Upper lobe of left lung (tissue), 6 donors: Measurements from ENCODE around the gene IFNA8. TPM values are rescaled to one million over a fixed set of nuclear protein-coding genes. Genes with fewer than 3 reads are reported as not detected.
A peak's percentile ranks its signal among the peaks of the same experiment; 100 is the strongest.

ENCODE experiments used
- ATAC-seq, 2 donors: fragments of 200-7000 bp; cut with Tn5 transposase; one replicate each; pipeline ENCODE4 v1.9.1; 2022; ENCODE audit warnings: mild to moderate bottlenecking in 2 of 2, moderate library complexity in 2 of 2; ENCODE audit not compliant: low FRiP score in 2 of 2
- DNase-seq, 2 donors: peaks; one replicate each; pipeline ENCODE4 v3.0.0-alpha.2; 2019 to 2020
- H3K27ac ChIP-seq, 4 donors: fragments of 200-600 bp; sonication (generic); one replicate each; pipeline ENCODE4 v1.5.1; 2016 to 2019
- H3K27me3 ChIP-seq, 4 donors: fragments of 200-600 bp; sonication (generic); one replicate each; pipeline ENCODE4 v1.5.1; 2017 to 2019
- H3K36me3 ChIP-seq, 4 donors: fragments of 200-600 bp; sonication (generic); one replicate each; pipeline ENCODE4 v1.5.1; 2016 to 2019
- H3K4me1 ChIP-seq, 4 donors: fragments of 200-600 bp; sonication (generic); one replicate each; pipeline ENCODE4 v1.5.1; 2018 to 2019
- H3K4me3 ChIP-seq, 4 donors: fragments of 200-600 bp; sonication (generic); one replicate each; pipeline ENCODE4 v1.5.1; 2017 to 2019; ENCODE audit warnings: mild to moderate bottlenecking in 2 of 4, moderate library complexity in 1 of 4
- H3K9me3 ChIP-seq, 4 donors: fragments of 200-600 bp; sonication (generic); one replicate each; pipeline ENCODE4 v1.5.1; 2018 to 2019
- EP300 ChIP-seq, 4 donors: sonication (generic); formaldehyde crosslinking; IDR thresholded peaks; one replicate each; pipeline ENCODE4 v1.5.1; 2017; ENCODE audit warnings: antibody characterized with exemption in 4 of 4, control low read depth in 2 of 4
- POLR2A ChIP-seq, 4 donors: fragments of 450-650 bp; IDR thresholded peaks; one replicate each; pipeline ENCODE4 v1.5.1; 2016 to 2017; ENCODE audit warnings: antibody characterized with exemption in 4 of 4, mild to moderate bottlenecking in 2 of 4
- POLR2AphosphoS5 ChIP-seq, 2 donors: sonication (generic); formaldehyde crosslinking; IDR thresholded peaks; one replicate each; pipeline ENCODE4 v1.5.1; 2017; ENCODE audit warnings: antibody characterized with exemption in 2 of 2
- WGBS, 2 donors: methylation state at CpG; one replicate each; pipeline ENCODE4 v1.1.5; 2017 to 2018; 5-methylcytosine and 5-hydroxymethylcytosine counted together
- total RNA-seq, 6 donors: library from RNA; depleted of rRNA in 4 of 6; stranded (reverse); fragments of >200 nt in 4 of 6; gene quantifications; one replicate each; pipeline versions ENCODE4 v1.1.0 to v1.2.1, GENCODE V29; 2016 to 2021
- TF ChIP-seq, protein P1 (sequence below), 6 experiments: fragments of 450-650 bp in 4 of 6; fragments of 200-600 bp in 2 of 6; sonication (generic) in 2 of 6; IDR thresholded peaks; one replicate each; pipeline ENCODE4 v1.5.1; 2016 to 2019; ENCODE audit warnings: antibody characterized with exemption in 6 of 6
- donor health status: DM: no; HTN: no; CAD: no; lungs with moderate emphysema.
- donor health status: DM: no; HTN: yes; CAD: no; lungs with severe emphysema.

The IFNA8 gene
- total RNA-seq, 6 donors from 2014 or later = not detected

- peak in 1 of 2 donors; percentile 61 for ATAC-seq
- no peaks in the 10 kb centered on the region for H3K27me3 ChIP-seq
- H3K4me3 ChIP-seq = no peak overlapping the region
- no peak overlapping the region for H3K27ac ChIP-seq
- no peak for DNase-seq
- WGBS, 2 donors = 43 to 53% methylated on average over 4 to 5 of the region's 5 CpGs
- no peaks in the 10 kb centered on the region for H3K36me3 ChIP-seq
- TF ChIP-seq EP300 (IDR thresholded peaks at IDR 0.05) (no peak), POLR2A (IDR thresholded peaks at IDR 0.05) (no peak), POLR2AphosphoS5 (IDR thresholded peaks at IDR 0.05) (no peak)
- TF ChIP-seq, protein P1, sequence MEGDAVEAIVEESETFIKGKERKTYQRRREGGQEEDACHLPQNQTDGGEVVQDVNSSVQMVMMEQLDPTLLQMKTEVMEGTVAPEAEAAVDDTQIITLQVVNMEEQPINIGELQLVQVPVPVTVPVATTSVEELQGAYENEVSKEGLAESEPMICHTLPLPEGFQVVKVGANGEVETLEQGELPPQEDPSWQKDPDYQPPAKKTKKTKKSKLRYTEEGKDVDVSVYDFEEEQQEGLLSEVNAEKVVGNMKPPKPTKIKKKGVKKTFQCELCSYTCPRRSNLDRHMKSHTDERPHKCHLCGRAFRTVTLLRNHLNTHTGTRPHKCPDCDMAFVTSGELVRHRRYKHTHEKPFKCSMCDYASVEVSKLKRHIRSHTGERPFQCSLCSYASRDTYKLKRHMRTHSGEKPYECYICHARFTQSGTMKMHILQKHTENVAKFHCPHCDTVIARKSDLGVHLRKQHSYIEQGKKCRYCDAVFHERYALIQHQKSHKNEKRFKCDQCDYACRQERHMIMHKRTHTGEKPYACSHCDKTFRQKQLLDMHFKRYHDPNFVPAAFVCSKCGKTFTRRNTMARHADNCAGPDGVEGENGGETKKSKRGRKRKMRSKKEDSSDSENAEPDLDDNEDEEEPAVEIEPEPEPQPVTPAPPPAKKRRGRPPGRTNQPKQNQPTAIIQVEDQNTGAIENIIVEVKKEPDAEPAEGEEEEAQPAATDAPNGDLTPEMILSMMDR (IDR thresholded peaks at IDR 0.05) = no peak
- H3K9me3 ChIP-seq = no peaks in the 10 kb centered on the region
- H3K4me1 ChIP-seq = peaks cover 0 to 11% (median 4%) of the 10 kb centered on the region in 4 donors
These were observed 27.2 kb upstream of the IFNA8 start for GRCh38 chr9:21381448-21382339.

DNA sequence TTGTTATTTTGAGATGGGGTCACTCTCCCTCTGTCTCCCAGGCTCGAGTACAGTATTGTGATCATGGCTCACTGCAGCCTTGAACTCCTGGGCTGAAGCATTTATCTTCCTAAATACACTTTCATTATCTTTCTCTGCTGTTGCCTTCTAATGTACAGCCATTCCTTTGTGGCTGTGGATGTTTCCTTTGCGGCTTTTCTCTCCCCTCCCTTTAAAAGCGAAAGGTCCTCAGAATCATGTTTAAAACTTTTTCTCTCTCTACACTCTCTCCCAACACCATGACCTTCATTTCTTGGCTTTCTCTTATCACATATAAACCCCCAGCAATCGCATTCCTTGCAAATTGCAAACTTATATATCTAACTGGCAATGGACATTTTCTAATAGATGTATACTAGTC is 25.3 kb upstream of the IFNA8 start:
- Histone ChIP-seq H3K27ac (no peak overlapping the region), H3K27me3 (no peaks in the 10 kb centered on the region), H3K4me1 (peaks cover 0 to 11% (median 4%) of the 10 kb centered on the region in 4 donors), H3K9me3 (no peaks in the 10 kb centered on the region), H3K4me3 (no peak overlapping the region), H3K36me3 (no peaks in the 10 kb centered on the region)
- TF ChIP-seq, protein P1 (IDR thresholded peaks at IDR 0.05) = no peak
- no peak for TF ChIP-seq EP300 (IDR thresholded peaks at IDR 0.05)
- ATAC-seq (no peak), DNase-seq (no peak)
- WGBS, 2 donors = 58 to 77% methylated on average over 4 of the region's 4 CpGs

DNA sequence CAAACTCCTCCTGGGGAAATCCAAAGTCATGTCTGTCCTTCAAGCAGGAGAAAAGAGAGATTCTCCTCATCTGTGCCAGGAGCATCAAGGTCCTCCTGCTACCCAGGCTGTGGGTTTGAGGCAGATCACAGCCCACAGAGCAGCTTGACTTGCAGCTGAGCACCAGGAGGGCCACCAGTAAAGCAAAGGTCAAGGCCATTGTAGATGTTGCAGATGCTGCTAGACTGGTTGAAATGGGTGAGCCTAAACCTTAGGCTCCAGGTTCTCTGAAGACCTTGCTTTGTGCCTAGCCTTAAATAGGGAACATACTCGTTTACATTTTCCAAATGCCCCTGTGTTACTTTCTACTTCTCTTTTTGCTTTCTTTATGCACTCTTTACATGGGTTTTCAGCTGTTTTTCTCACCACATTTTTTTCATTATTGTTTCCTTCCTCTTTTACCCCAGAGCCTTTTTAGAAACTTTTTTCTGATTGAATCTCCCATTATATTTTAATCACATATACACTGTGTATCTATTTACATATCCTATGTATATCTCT is 23.7 kb upstream of the IFNA8 start, which contains the start of gene IFNA2:
Gene IFNA2 (minus strand): TSS at position 268 of the 540 bp plus-strand sequence. CDS start 69 bp downstream, at position 199.
- no peak for DNase-seq
- no peaks in the 10 kb centered on the region for H3K9me3 ChIP-seq
- 35 to 43% methylated on average over 1 of the region's 1 CpG for WGBS, 2 donors

DNA sequence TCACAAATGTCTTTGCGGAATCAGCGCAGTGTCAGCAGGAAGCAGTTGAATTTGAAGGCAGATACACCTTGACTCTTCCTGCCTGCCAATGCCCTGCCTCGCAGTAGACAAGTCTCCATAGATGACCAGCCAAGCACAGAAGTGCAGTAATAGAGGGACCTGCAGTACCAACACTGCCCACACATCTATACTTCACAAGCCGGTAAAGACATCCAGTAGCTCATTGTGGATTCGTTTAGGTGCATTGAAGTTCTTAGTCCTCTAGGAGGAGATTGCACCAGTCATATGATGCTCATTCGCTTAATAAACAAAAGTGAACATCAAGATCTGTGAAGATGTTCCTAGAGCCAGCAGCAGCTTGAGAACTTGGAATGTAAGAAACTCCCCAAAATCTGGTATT is 16.6 kb upstream of the IFNA8 start:
- Histone ChIP-seq H3K9me3 (no peaks in the 10 kb centered on the region), H3K36me3 (no peaks in the 10 kb centered on the region), H3K4me3 (no peak overlapping the region), H3K27ac (no peak overlapping the region), H3K27me3 (peaks cover 0 to 8% (median 0%) of the 10 kb centered on the region in 4 donors), H3K4me1 (peaks cover 4 to 10% (median 7%) of the 10 kb centered on the region in 4 donors)
- ATAC-seq (peak; percentile 29 to 67), DNase-seq (no peak)
- 75 to 80% methylated on average over 5 to 6 of the region's 6 CpGs for WGBS, 2 donors
- TF ChIP-seq POLR2AphosphoS5 (IDR thresholded peaks at IDR 0.05) (no peak), POLR2A (IDR thresholded peaks at IDR 0.05) (no peak)
- TF ChIP-seq, protein P1 (IDR thresholded peaks at IDR 0.05) = peak in 2 of 6 experiments; percentile 20 to 45

More for the DNA sequence above, 23.7 kb upstream of the IFNA8 start, which contains the start of gene IFNA2:
- H3K4me1 ChIP-seq = peaks cover 0 to 11% (median 4%) of the 10 kb centered on the region in 4 donors
- no peak within 1 kb of the TSS for H3K4me3 ChIP-seq
- no peaks in the 10 kb centered on the region for H3K27me3 ChIP-seq
- no peak for TF ChIP-seq POLR2A (IDR thresholded peaks at IDR 0.05)
- no peak for ATAC-seq
- no peak within 1 kb of the TSS for H3K27ac ChIP-seq
- no peaks in the 10 kb centered on the region for H3K36me3 ChIP-seq
